CD4-positive, alpha-beta T cell treated with Interleukin-1 beta for 1 hour (primary cell): ENCODE data around the gene ZCCHC14.
"Not testable (repeated sequence)": the region's sequence is repeated elsewhere in the genome, so short reads cannot be mapped to it uniquely, and the experiment has no call there.

Experiments used
- DNase-seq, 2 donors: peaks; one replicate each; pipeline ENCODE4 v3.0.0-alpha.2; 2020 to 2022

ZCCHC14 gene

GRCh38 chr16:87376660-87377059 is 116.2 kb downstream of the ZCCHC14 start:
- DNase-seq = no peak

GRCh38 chr16:87375426-87376135 is 117.2 kb downstream of the ZCCHC14 start:
- DNase-seq = no peak

- no peak for DNase-seq
Observed at GRCh38 chr16:87374313-87374712, 118.5 kb downstream of the ZCCHC14 start.

- DNase-seq = no peak
Observed at GRCh38 chr16:87372305-87372704, 120.5 kb downstream of the ZCCHC14 start.

GRCh38 chr16:87371261-87371866 is 121.5 kb downstream of the ZCCHC14 start:
- DNase-seq = no peak

- no peak for DNase-seq
Observed at GRCh38 chr16:87369796-87370719, 122.8 kb downstream of the ZCCHC14 start.

GRCh38 chr16:87369117-87369765 is 123.6 kb downstream of the ZCCHC14 start:
- DNase-seq = no peak

- no peak for DNase-seq
Observed at GRCh38 chr16:87368029-87368770, 124.6 kb downstream of the ZCCHC14 start.

- DNase-seq = no peak
Observed at GRCh38 chr16:87367529-87367928, 125.3 kb downstream of the ZCCHC14 start.

- no peak for DNase-seq
Observed at GRCh38 chr16:87366930-87367329, 125.9 kb downstream of the ZCCHC14 start.

GRCh38 chr16:87366288-87366687 is 126.5 kb downstream of the ZCCHC14 start:
- DNase-seq = no peak

GRCh38 chr16:87365021-87365713 is 127.7 kb downstream of the ZCCHC14 start:
- DNase-seq = no peak

GRCh38 chr16:87363771-87364455 is 128.9 kb downstream of the ZCCHC14 start:
- no peak for DNase-seq

- DNase-seq = not testable (repeated sequence)
Observed at GRCh38 chr16:87362828-87363559, 129.8 kb downstream of the ZCCHC14 start.

- DNase-seq = no peak
Observed at GRCh38 chr16:87361916-87362619, 130.8 kb downstream of the ZCCHC14 start.

- no peak for DNase-seq
Observed at GRCh38 chr16:87360862-87361610, 131.8 kb downstream of the ZCCHC14 start.

- DNase-seq = no peak
Observed at GRCh38 chr16:87359121-87359520, 133.7 kb downstream of the ZCCHC14 start.

- no peak for DNase-seq
Observed at GRCh38 chr16:87358696-87359095, 134.1 kb downstream of the ZCCHC14 start.

GRCh38 chr16:87358250-87358649 is 134.6 kb downstream of the ZCCHC14 start:
- no peak for DNase-seq
